B cell (primary cell): Measurements from ENCODE around the gene DLG2. TPM values are rescaled to one million over a fixed set of nuclear protein-coding genes. Genes with fewer than 3 reads are reported as not detected.

Experiments
- ATAC-seq: fragments of 200-7000 bp; cut with Tn5 transposase; one replicate; pipeline ENCODE4 v1.10.0; 2021; ENCODE audit warnings: low read depth, mild to moderate bottlenecking, moderate number of reproducible peaks, moderate library complexity
- CTCF ChIA-PET: fragments of 350-600 bp; sonication (Branson Sonifier 250); formaldehyde crosslinking; loops from one replicate; lab custom pipeline; 2021; ENCODE audit warnings: antibody characterized with exemption, inconsistent platforms; lab: Charles Lee
- POLR2A ChIA-PET: fragments of 350-600 bp; sonication (Branson Sonifier 250); formaldehyde crosslinking; loops from one replicate; lab custom pipeline; 2021; ENCODE audit warnings: antibody characterized with exemption; lab: Charles Lee
- DNase-seq: peaks from one replicate; pipeline ENCODE4 v3.0.0; 2013
- H2AFZ ChIP-seq: 2 replicates; pipeline ENCODE4 v1.6.1; 2012; ENCODE audit warnings: mild to moderate bottlenecking, low read depth, low read length; ENCODE audit not compliant: insufficient read depth, poor library complexity, severe bottlenecking
- H3K27ac ChIP-seq, 2 donors: 1 replicate in 1 of 2; 2 replicates in 1 of 2; pipeline ENCODE4 v1.5.1; 2012 to 2013; ENCODE audit warnings: low read length in 2 of 2, mild to moderate bottlenecking in 2 of 2, moderate library complexity in 1 of 2
- H3K27me3 ChIP-seq, 4 experiments: fragments of 200-600 bp in 1 of 4; sonication (generic) in 1 of 4; replicated peaks in 1 of 4; 1 replicate in 2 of 4; 2 replicates in 2 of 4; pipeline versions ENCODE4 v1.6.1 to v1.7.0; 2013 to 2016; ENCODE audit warnings: low read length in 3 of 4, mild to moderate bottlenecking in 2 of 4, mixed read lengths in 1 of 4, moderate library complexity in 1 of 4; ENCODE audit not compliant: insufficient read depth in 4 of 4, control insufficient read depth in 3 of 4; ENCODE audit errors: control extremely low read depth in 1 of 4
- H3K36me3 ChIP-seq, 2 experiments: replicated peaks in 1 of 2; 1 replicate in 1 of 2; 2 replicates in 1 of 2; pipeline versions ENCODE4 v1.6.1 to v1.7.1; 2013; ENCODE audit warnings: low read length in 1 of 2; ENCODE audit not compliant: insufficient read depth in 2 of 2, control insufficient read depth in 1 of 2; ENCODE audit errors: control extremely low read depth in 1 of 2, extremely low read depth in 1 of 2
- H3K4me1 ChIP-seq, 2 donors: fragments of 200-600 bp in 1 of 2; sonication (generic) in 1 of 2; 1 replicate in 1 of 2; 2 replicates in 1 of 2; pipeline versions ENCODE4 v1.5.1 to v1.6.1; 2013 to 2017; ENCODE audit warnings: low read length in 2 of 2; ENCODE audit not compliant: control insufficient read depth in 2 of 2, insufficient read depth in 2 of 2
- H3K4me2 ChIP-seq: replicated peaks from 2 replicates; pipeline ENCODE3; 2012; ENCODE audit warnings: mild to moderate bottlenecking, low read depth, low read length; ENCODE audit not compliant: poor library complexity, severe bottlenecking
- H3K4me3 ChIP-seq, 5 experiments: fragments of 200-600 bp in 1 of 5; sonication (generic) in 1 of 5; 1 replicate in 3 of 5; 2 replicates in 2 of 5; pipeline versions ENCODE4 v1.5.1 to v1.7.0; 2011 to 2016; ENCODE audit warnings: low read length in 4 of 5, mild to moderate bottlenecking in 4 of 5, low read depth in 2 of 5, control low read depth in 1 of 5, moderate library complexity in 1 of 5; ENCODE audit not compliant: insufficient read depth in 1 of 5; ENCODE audit errors: control extremely low read depth in 1 of 5, extremely low read depth in 1 of 5
- H3K79me2 ChIP-seq: fragments of 200-600 bp; sonication (generic); one replicate; pipeline ENCODE4 v1.6.0; 2016; ENCODE audit warnings: low read length; ENCODE audit not compliant: control insufficient read depth, insufficient read depth
- H3K9ac ChIP-seq: fragments of 200-600 bp; sonication (generic); 2 replicates; pipeline ENCODE4 v1.6.1; 2017; ENCODE audit warnings: mild to moderate bottlenecking, low read length, moderate library complexity
- H3K9me3 ChIP-seq, 3 donors: one replicate each; pipeline versions ENCODE4 v1.6.1 to v1.7.1; 2013; ENCODE audit warnings: low read length in 2 of 3; ENCODE audit not compliant: control insufficient read depth in 2 of 3, insufficient read depth in 1 of 3; ENCODE audit errors: control extremely low read depth in 1 of 3
- H4K20me1 ChIP-seq: 2 replicates; pipeline ENCODE4 v1.6.0; 2012; ENCODE audit warnings: mild to moderate bottlenecking, low read length; ENCODE audit not compliant: insufficient read depth, control insufficient read depth, poor library complexity, severe bottlenecking
- H3K27ac Mint-ChIP-seq: one replicate; pipeline ENCODE4 v1.8.0; 2021; ENCODE audit warnings: mixed read lengths
- H3K27me3 Mint-ChIP-seq: one replicate; pipeline ENCODE4 v1.8.0; 2021; ENCODE audit warnings: mixed read lengths
- H3K4me1 Mint-ChIP-seq: one replicate; pipeline ENCODE4 v1.8.0; 2021; ENCODE audit warnings: mixed read lengths
- H3K4me3 Mint-ChIP-seq: one replicate; pipeline ENCODE4 v1.8.0; 2021; ENCODE audit warnings: mixed read lengths
- H3K9me3 Mint-ChIP-seq: one replicate; pipeline ENCODE4 v1.8.0; 2022; ENCODE audit warnings: mixed read lengths; ENCODE audit not compliant: insufficient read depth
- EZH2 ChIP-seq: IDR thresholded peaks from 2 replicates; pipeline ENCODE4 v1.6.1; 2012; ENCODE audit warnings: borderline replicate concordance, low read depth, mild to moderate bottlenecking, moderate library complexity, low read length; ENCODE audit not compliant: insufficient read depth, poor library complexity, severe bottlenecking
- WGBS: methylation state at CpG from one replicate; pipeline ENCODE4 v1.1.5; 2013; ENCODE audit warnings: missing lambda C conversion rate; ENCODE audit not compliant: insufficient coverage; 5-methylcytosine and 5-hydroxymethylcytosine counted together
- intact Hi-C: fragments of 100-400 bp; cut with micrococcal nuclease; formaldehyde crosslinking; loops from one replicate; pipeline ENCODE4 v1.10.0; 2022
- polyA plus RNA-seq: library from polyadenylated mRNA; depleted of rRNA; stranded (reverse); fragments of >200 nt; gene quantifications from 2 replicates; pipeline ENCODE4 v1.2.3, GENCODE V29; 2012
- total RNA-seq, 2 donors: library from RNA; stranded (reverse); fragments of 120-200 nt in 1 of 2; gene quantifications; 1 replicate in 1 of 2; 2 replicates in 1 of 2; pipeline versions ENCODE4 v1.2.3 to v1.2.4, GENCODE V29; 2013 to 2022
- TF ChIP-seq, protein P1 (sequence below): fragments of 200-600 bp; IDR thresholded peaks from one replicate; pipeline ENCODE4 v1.8.0; 2022; ENCODE audit warnings: antibody characterized with exemption, mild to moderate bottlenecking

Gene DLG2
- total and polyA plus RNA-seq, 2 donors (not counting 1 experiment from before 2014, with no cell fraction given), result 0.54 to 5.4 TPM

- Histone ChIP-seq H3K27ac (no peak overlapping the region), H3K9me3 (peaks cover 0 to 15% (median 15%) of the 10 kb centered on the region in 3 donors), H3K4me2 (no peak overlapping the region), H3K4me1 (no peaks in the 10 kb centered on the region), H2AFZ (no peak overlapping the region), H3K36me3 (no peaks in the 10 kb centered on the region), H3K79me2 (no peaks in the 10 kb centered on the region), H3K27me3 (no peaks in the 10 kb centered on the region), H3K4me3 (no peak overlapping the region), H3K9ac (no peak overlapping the region), H4K20me1 (no peaks in the 10 kb centered on the region)
- Mint-ChIP-seq H3K9me3 (peaks cover 3% of the 10 kb centered on the region), H3K4me1 (no peaks in the 10 kb centered on the region), H3K27ac (no peak overlapping the region), H3K4me3 (no peak overlapping the region), H3K27me3 (no peaks in the 10 kb centered on the region)
- no peak for TF ChIP-seq EZH2
- TF ChIP-seq, protein P1, sequence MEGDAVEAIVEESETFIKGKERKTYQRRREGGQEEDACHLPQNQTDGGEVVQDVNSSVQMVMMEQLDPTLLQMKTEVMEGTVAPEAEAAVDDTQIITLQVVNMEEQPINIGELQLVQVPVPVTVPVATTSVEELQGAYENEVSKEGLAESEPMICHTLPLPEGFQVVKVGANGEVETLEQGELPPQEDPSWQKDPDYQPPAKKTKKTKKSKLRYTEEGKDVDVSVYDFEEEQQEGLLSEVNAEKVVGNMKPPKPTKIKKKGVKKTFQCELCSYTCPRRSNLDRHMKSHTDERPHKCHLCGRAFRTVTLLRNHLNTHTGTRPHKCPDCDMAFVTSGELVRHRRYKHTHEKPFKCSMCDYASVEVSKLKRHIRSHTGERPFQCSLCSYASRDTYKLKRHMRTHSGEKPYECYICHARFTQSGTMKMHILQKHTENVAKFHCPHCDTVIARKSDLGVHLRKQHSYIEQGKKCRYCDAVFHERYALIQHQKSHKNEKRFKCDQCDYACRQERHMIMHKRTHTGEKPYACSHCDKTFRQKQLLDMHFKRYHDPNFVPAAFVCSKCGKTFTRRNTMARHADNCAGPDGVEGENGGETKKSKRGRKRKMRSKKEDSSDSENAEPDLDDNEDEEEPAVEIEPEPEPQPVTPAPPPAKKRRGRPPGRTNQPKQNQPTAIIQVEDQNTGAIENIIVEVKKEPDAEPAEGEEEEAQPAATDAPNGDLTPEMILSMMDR, result no peak
- DNase-seq (no peak), ATAC-seq (no peak)
- WGBS, result no CpG with 5 or more reads among the region's 2 CpGs
- CTCF ChIA-PET, result no interaction called here
- POLR2A ChIA-PET, result no interaction called here
- intact Hi-C loops, result no loop called here
Observed at GRCh38 chr11:85196968-85197367, 430.2 kb downstream of the DLG2 start.

DNA sequence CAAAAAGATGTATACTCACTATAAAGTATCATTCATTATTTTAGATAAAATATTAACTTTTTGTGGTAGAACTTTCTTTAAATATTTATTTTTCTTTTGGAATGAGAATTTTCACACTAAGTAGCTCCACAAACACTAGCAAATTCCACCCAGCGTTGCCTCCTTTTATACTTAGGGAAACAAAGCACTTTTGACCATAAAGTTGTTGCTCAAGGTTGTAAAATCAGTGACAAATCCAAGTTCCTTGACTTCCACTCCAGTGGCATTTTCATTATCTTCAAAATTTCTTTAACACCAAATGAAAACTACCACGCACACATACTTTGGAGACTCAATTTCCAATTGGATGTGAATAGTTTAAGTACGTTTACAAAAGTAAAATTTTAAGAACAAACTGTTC lies 431.2 kb downstream of the DLG2 start:
- no peak for TF ChIP-seq EZH2
- TF ChIP-seq, protein P1, result no peak
- ChIA-PET CTCF (no interaction called here), POLR2A (no interaction called here)
- Histone ChIP-seq H3K9ac (no peak overlapping the region), H3K4me3 (no peak overlapping the region), H3K36me3 (no peaks in the 10 kb centered on the region), H3K79me2 (no peaks in the 10 kb centered on the region), H2AFZ (no peak overlapping the region), H3K27me3 (no peaks in the 10 kb centered on the region), H3K4me2 (no peak overlapping the region), H3K4me1 (no peaks in the 10 kb centered on the region), H3K27ac (no peak overlapping the region), H4K20me1 (no peaks in the 10 kb centered on the region), H3K9me3 (peaks cover 0 to 9% (median 5%) of the 10 kb centered on the region in 3 donors)
- intact Hi-C loops, result no loop called here
- Mint-ChIP-seq H3K4me1 (no peaks in the 10 kb centered on the region), H3K27me3 (no peaks in the 10 kb centered on the region), H3K27ac (no peak overlapping the region), H3K4me3 (no peak overlapping the region), H3K9me3 (peaks cover 3% of the 10 kb centered on the region)
- ATAC-seq, result no peak
- DNase-seq, result no peak
- WGBS, result no CpG with 5 or more reads among the region's 3 CpGs
